GM12892 (cell line): ENCODE results near the gene EIF3B.
"Not testable (repeated sequence)": the region's sequence is repeated elsewhere in the genome, so short reads cannot be mapped to it uniquely, and the experiment has no call there.

Experiments used
- POLR2A ChIP-seq: IDR thresholded peaks from 2 replicates; pipeline ENCODE4 v1.6.1; 2011; ENCODE audit warnings: low read depth, low read length, control low read depth
- POLR2AphosphoS5 ChIP-seq: IDR thresholded peaks from 2 replicates; pipeline ENCODE4 v1.6.1; 2011; ENCODE audit warnings: low read depth, low read length, control low read depth

DNA sequence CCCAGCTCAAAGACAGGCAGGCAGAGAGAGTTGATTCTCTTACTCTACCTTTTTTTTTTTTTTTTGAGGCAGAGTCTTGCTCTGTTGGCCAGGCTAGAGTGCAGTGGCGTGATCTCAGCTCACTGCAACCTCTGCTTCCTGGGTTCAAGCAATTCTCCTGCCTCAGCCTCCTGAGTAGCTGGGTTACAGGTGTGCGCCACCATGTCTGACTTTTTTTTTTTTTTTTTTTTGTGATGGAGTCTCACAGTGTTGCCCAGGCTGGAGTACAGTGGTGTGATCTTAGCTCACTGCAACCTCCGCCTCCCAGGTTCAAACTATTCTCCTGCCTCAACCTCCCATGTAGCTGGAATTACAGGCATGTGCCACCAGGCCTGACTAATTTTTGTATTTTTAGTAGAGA, 62.6 kb downstream of the EIF3B start:
- not testable (repeated sequence) for TF ChIP-seq POLR2AphosphoS5, POLR2A
